Measurements from ENCODE around the gene CACNA1I. TPM values are rescaled to one million over a fixed set of nuclear protein-coding genes. Genes with fewer than 3 reads are reported as not detected.

Gene CACNA1I
- total and polyA plus RNA-seq, 2 donors, result 0.52 to 0.68 TPM

- WGBS, result 26% methylated on average over 36 of the region's 36 CpGs
- peaks cover 5 to 57% of the 10 kb centered on the region in 2 donors for H3K27me3 ChIP-seq (ENCODE audit: control insufficient read depth in 2 of 2, insufficient read depth in 1 of 2, low read length in 1 of 2)
Measured at GRCh38 chr22:39598017-39598965, 27.7 kb downstream of the CACNA1I start.

GRCh38 chr22:39600491-39601179 lies 30.1 kb downstream of the CACNA1I start:
- H3K27ac ChIP-seq (ENCODE audit: low read depth in 1 of 2, low read length in 1 of 2), result no peak overlapping the region
- no peak for DNase-seq (ENCODE audit: low read depth in 6 of 9, low spot score in 9 of 9)
- H3K27me3 ChIP-seq (ENCODE audit: control insufficient read depth in 2 of 2, insufficient read depth in 1 of 2, low read length in 1 of 2), result peaks cover 5 to 44% of the 10 kb centered on the region in 2 donors
- WGBS, result 89% methylated on average over 18 of the region's 18 CpGs
- peaks cover 0 to 19% of the 10 kb centered on the region in 2 donors for H3K9me3 ChIP-seq (ENCODE audit: control insufficient read depth in 2 of 2, insufficient read depth in 1 of 2, low read length in 1 of 2)
- H3K36me3 ChIP-seq (ENCODE audit: control insufficient read depth in 2 of 2, insufficient read depth in 2 of 2, low read length in 1 of 2), result no peaks in the 10 kb centered on the region
- H3K4me1 ChIP-seq (ENCODE audit: control insufficient read depth in 2 of 2, insufficient read depth in 2 of 2, low read length in 2 of 2), result peaks cover 0 to 5% of the 10 kb centered on the region in 2 donors
- no peak overlapping the region for H3K4me3 ChIP-seq (ENCODE audit: low read length in 2 of 2)

More at GRCh38 chr22:39598017-39598965, 27.7 kb downstream of the CACNA1I start:
- H3K9me3 ChIP-seq (ENCODE audit: control insufficient read depth in 2 of 2, insufficient read depth in 1 of 2, low read length in 1 of 2), result peaks cover 0 to 16% of the 10 kb centered on the region in 2 donors
- no peak overlapping the region for H3K4me3 ChIP-seq (ENCODE audit: low read length in 2 of 2)
- H3K27ac ChIP-seq (ENCODE audit: low read depth in 1 of 2, low read length in 1 of 2), result no peak overlapping the region
- no peaks in the 10 kb centered on the region for H3K36me3 ChIP-seq (ENCODE audit: control insufficient read depth in 2 of 2, insufficient read depth in 2 of 2, low read length in 1 of 2)
- peak in 8 of 9 donors; percentile 17 to 75 (median 55) for DNase-seq (ENCODE audit: low read depth in 6 of 9, low spot score in 9 of 9)
- H3K4me1 ChIP-seq (ENCODE audit: control insufficient read depth in 2 of 2, insufficient read depth in 2 of 2, low read length in 2 of 2), result peaks cover 0 to 5% of the 10 kb centered on the region in 2 donors

- H3K4me1 ChIP-seq (ENCODE audit: control insufficient read depth in 2 of 2, insufficient read depth in 2 of 2, low read length in 2 of 2), result peaks cover 0 to 5% of the 10 kb centered on the region in 2 donors
- 61% methylated on average over 9 of the region's 9 CpGs for WGBS
- H3K27ac ChIP-seq (ENCODE audit: low read depth in 1 of 2, low read length in 1 of 2), result no peak overlapping the region
- peaks cover 5 to 41% of the 10 kb centered on the region in 2 donors for H3K27me3 ChIP-seq (ENCODE audit: control insufficient read depth in 2 of 2, insufficient read depth in 1 of 2, low read length in 1 of 2)
- H3K9me3 ChIP-seq (ENCODE audit: control insufficient read depth in 2 of 2, insufficient read depth in 1 of 2, low read length in 1 of 2), result peaks cover 0 to 19% of the 10 kb centered on the region in 2 donors
- H3K4me3 ChIP-seq (ENCODE audit: low read length in 2 of 2), result no peak overlapping the region
- no peaks in the 10 kb centered on the region for H3K36me3 ChIP-seq (ENCODE audit: control insufficient read depth in 2 of 2, insufficient read depth in 2 of 2, low read length in 1 of 2)
- DNase-seq (ENCODE audit: low read depth in 6 of 9, low spot score in 9 of 9), result no peak
Measured at GRCh38 chr22:39601180-39601535, 30.6 kb downstream of the CACNA1I start.

- no peak overlapping the region for H3K27ac ChIP-seq (ENCODE audit: low read depth in 1 of 2, low read length in 1 of 2)
- H3K36me3 ChIP-seq (ENCODE audit: control insufficient read depth in 2 of 2, insufficient read depth in 2 of 2, low read length in 1 of 2), result no peaks in the 10 kb centered on the region
- 92% methylated on average over 3 of the region's 3 CpGs for WGBS
- H3K4me3 ChIP-seq (ENCODE audit: low read length in 2 of 2), result no peak overlapping the region
- H3K9me3 ChIP-seq (ENCODE audit: control insufficient read depth in 2 of 2, insufficient read depth in 1 of 2, low read length in 1 of 2), result peaks cover 0 to 11% of the 10 kb centered on the region in 2 donors
- peaks cover 0 to 4% of the 10 kb centered on the region in 2 donors for H3K4me1 ChIP-seq (ENCODE audit: control insufficient read depth in 2 of 2, insufficient read depth in 2 of 2, low read length in 2 of 2)
- no peak for DNase-seq (ENCODE audit: low read depth in 6 of 9, low spot score in 9 of 9)
- peaks cover 0 to 26% of the 10 kb centered on the region in 2 donors for H3K27me3 ChIP-seq (ENCODE audit: control insufficient read depth in 2 of 2, insufficient read depth in 1 of 2, low read length in 1 of 2)
Measured at GRCh38 chr22:39603345-39603744, 32.8 kb downstream of the CACNA1I start.

- peaks cover 0 to 10% of the 10 kb centered on the region in 2 donors for H3K9me3 ChIP-seq (ENCODE audit: control insufficient read depth in 2 of 2, insufficient read depth in 1 of 2, low read length in 1 of 2)
- peaks cover 0 to 12% of the 10 kb centered on the region in 2 donors for H3K4me1 ChIP-seq (ENCODE audit: control insufficient read depth in 2 of 2, insufficient read depth in 2 of 2, low read length in 2 of 2)
- WGBS, result 76% methylated on average over 8 of the region's 8 CpGs
- no peaks in the 10 kb centered on the region for H3K36me3 ChIP-seq (ENCODE audit: control insufficient read depth in 2 of 2, insufficient read depth in 2 of 2, low read length in 1 of 2)
- no peak overlapping the region for H3K27ac ChIP-seq (ENCODE audit: low read depth in 1 of 2, low read length in 1 of 2)
- H3K4me3 ChIP-seq (ENCODE audit: low read length in 2 of 2), result no peak overlapping the region
- DNase-seq (ENCODE audit: low read depth in 6 of 9, low spot score in 9 of 9), result no peak
- peaks cover 0 to 36% of the 10 kb centered on the region in 2 donors for H3K27me3 ChIP-seq (ENCODE audit: control insufficient read depth in 2 of 2, insufficient read depth in 1 of 2, low read length in 1 of 2)
Measured at GRCh38 chr22:39610246-39610645, 39.7 kb downstream of the CACNA1I start.

GRCh38 chr22:39610766-39611165 lies 40.2 kb downstream of the CACNA1I start:
- H3K4me3 ChIP-seq (ENCODE audit: low read length in 2 of 2), result no peak overlapping the region
- H3K27me3 ChIP-seq (ENCODE audit: control insufficient read depth in 2 of 2, insufficient read depth in 1 of 2, low read length in 1 of 2), result peaks cover 0 to 41% of the 10 kb centered on the region in 2 donors
- 89% methylated on average over 7 of the region's 7 CpGs for WGBS
- H3K27ac ChIP-seq (ENCODE audit: low read depth in 1 of 2, low read length in 1 of 2), result no peak overlapping the region
- no peak for DNase-seq (ENCODE audit: low read depth in 6 of 9, low spot score in 9 of 9)
- peaks cover 0 to 10% of the 10 kb centered on the region in 2 donors for H3K9me3 ChIP-seq (ENCODE audit: control insufficient read depth in 2 of 2, insufficient read depth in 1 of 2, low read length in 1 of 2)
- no peaks in the 10 kb centered on the region for H3K36me3 ChIP-seq (ENCODE audit: control insufficient read depth in 2 of 2, insufficient read depth in 2 of 2, low read length in 1 of 2)
- H3K4me1 ChIP-seq (ENCODE audit: control insufficient read depth in 2 of 2, insufficient read depth in 2 of 2, low read length in 2 of 2), result peaks cover 0 to 12% of the 10 kb centered on the region in 2 donors

GRCh38 chr22:39611360-39611759 lies 40.8 kb downstream of the CACNA1I start:
- Histone ChIP-seq H3K9me3 (ENCODE audit: control insufficient read depth in 2 of 2, insufficient read depth in 1 of 2, low read length in 1 of 2) (peaks cover 0 to 10% of the 10 kb centered on the region in 2 donors), H3K27me3 (ENCODE audit: control insufficient read depth in 2 of 2, insufficient read depth in 1 of 2, low read length in 1 of 2) (peaks cover 0 to 47% of the 10 kb centered on the region in 2 donors), H3K4me1 (ENCODE audit: control insufficient read depth in 2 of 2, insufficient read depth in 2 of 2, low read length in 2 of 2) (peaks cover 0 to 12% of the 10 kb centered on the region in 2 donors), H3K36me3 (ENCODE audit: control insufficient read depth in 2 of 2, insufficient read depth in 2 of 2, low read length in 1 of 2) (no peaks in the 10 kb centered on the region), H3K27ac (ENCODE audit: low read depth in 1 of 2, low read length in 1 of 2) (no peak overlapping the region), H3K4me3 (ENCODE audit: low read length in 2 of 2) (no peak overlapping the region)
- DNase-seq (ENCODE audit: low read depth in 6 of 9, low spot score in 9 of 9), result no peak
- 92% methylated on average over 4 of the region's 4 CpGs for WGBS

GRCh38 chr22:39612811-39613548 lies 42.4 kb downstream of the CACNA1I start:
- peaks cover 0 to 52% of the 10 kb centered on the region in 2 donors for H3K27me3 ChIP-seq (ENCODE audit: control insufficient read depth in 2 of 2, insufficient read depth in 1 of 2, low read length in 1 of 2)
- no peaks in the 10 kb centered on the region for H3K36me3 ChIP-seq (ENCODE audit: control insufficient read depth in 2 of 2, insufficient read depth in 2 of 2, low read length in 1 of 2)
- DNase-seq (ENCODE audit: low read depth in 6 of 9, low spot score in 9 of 9), result no peak
- 68% methylated on average over 7 of the region's 7 CpGs for WGBS
- H3K27ac ChIP-seq (ENCODE audit: low read depth in 1 of 2, low read length in 1 of 2), result no peak overlapping the region
- H3K4me1 ChIP-seq (ENCODE audit: control insufficient read depth in 2 of 2, insufficient read depth in 2 of 2, low read length in 2 of 2), result peaks cover 0 to 23% of the 10 kb centered on the region in 2 donors
- H3K4me3 ChIP-seq (ENCODE audit: low read length in 2 of 2), result no peak overlapping the region
- H3K9me3 ChIP-seq (ENCODE audit: control insufficient read depth in 2 of 2, insufficient read depth in 1 of 2, low read length in 1 of 2), result peaks cover 0 to 10% of the 10 kb centered on the region in 2 donors

Data from thymus (tissue), 11 donors.